Uterus (tissue), 2 donors: ENCODE results near the gene RTF2.

Experiments
- CTCF ChIP-seq, 4 experiments: fragments of 200-600 bp in 2 of 4; fragments of 450-650 bp in 2 of 4; sonication (generic) in 2 of 4; IDR thresholded peaks; one replicate each; pipeline ENCODE4 v1.5.1; 2016 to 2019; ENCODE audit warnings: antibody characterized with exemption in 4 of 4, mild to moderate bottlenecking in 2 of 4, moderate library complexity in 1 of 4
- POLR2A ChIP-seq, 2 donors: fragments of 450-650 bp; IDR thresholded peaks; one replicate each; pipeline ENCODE4 v1.6.1; 2016; ENCODE audit warnings: antibody characterized with exemption in 2 of 2, mild to moderate bottlenecking in 1 of 2, moderate library complexity in 1 of 2

GRCh38 chr20:56420028-56420427 is 48.4 kb upstream of the RTF2 start:
- TF ChIP-seq CTCF (IDR thresholded peaks at IDR 0.05) (no peak), POLR2A (IDR thresholded peaks at IDR 0.05) (no peak)
